Islet precursor cell (in vitro differentiated cells): Measurements from ENCODE around the gene PPP2CA.
A peak's percentile ranks its signal among the peaks of the same experiment; 100 is the strongest.
"Not testable (repeated sequence)": the region's sequence is repeated elsewhere in the genome, so short reads cannot be mapped to it uniquely, and the experiment has no call there.

Experiments
- DNase-seq: peaks from one replicate; pipeline ENCODE4 v3.0.0-alpha.2; 2018

The PPP2CA gene

GRCh38 chr5:134188092-134188491 is 37.8 kb downstream of the PPP2CA start:
- DNase-seq: no peak

GRCh38 chr5:134184155-134185135 is 41.4 kb downstream of the PPP2CA start:
- peak; percentile 88 for DNase-seq

DNA sequence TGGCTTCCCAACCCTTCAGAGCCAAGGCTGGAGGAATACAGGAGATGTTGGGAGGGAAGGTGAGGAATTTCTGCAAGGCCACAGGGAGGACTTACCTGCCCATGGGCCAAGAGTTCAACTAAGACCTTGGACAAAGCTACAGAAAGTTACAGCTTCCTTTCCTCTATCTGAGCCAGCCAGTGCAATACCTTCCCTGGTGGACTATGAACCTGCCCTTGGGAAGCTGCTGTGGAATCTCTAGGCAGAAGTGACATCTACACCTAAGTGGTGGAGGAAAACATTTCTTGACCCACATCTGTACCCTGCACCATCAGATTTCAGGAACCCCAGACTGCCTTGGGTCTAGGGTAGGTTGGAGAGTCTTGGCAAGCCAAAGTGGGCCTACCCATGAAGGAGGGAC is 42.4 kb downstream of the PPP2CA start:
- no peak for DNase-seq

- DNase-seq: no peak
Observed at GRCh38 chr5:134178096-134178419, 47.8 kb downstream of the PPP2CA start.

- DNase-seq: no peak
Observed at GRCh38 chr5:134177369-134178095, 48.3 kb downstream of the PPP2CA start.

DNA sequence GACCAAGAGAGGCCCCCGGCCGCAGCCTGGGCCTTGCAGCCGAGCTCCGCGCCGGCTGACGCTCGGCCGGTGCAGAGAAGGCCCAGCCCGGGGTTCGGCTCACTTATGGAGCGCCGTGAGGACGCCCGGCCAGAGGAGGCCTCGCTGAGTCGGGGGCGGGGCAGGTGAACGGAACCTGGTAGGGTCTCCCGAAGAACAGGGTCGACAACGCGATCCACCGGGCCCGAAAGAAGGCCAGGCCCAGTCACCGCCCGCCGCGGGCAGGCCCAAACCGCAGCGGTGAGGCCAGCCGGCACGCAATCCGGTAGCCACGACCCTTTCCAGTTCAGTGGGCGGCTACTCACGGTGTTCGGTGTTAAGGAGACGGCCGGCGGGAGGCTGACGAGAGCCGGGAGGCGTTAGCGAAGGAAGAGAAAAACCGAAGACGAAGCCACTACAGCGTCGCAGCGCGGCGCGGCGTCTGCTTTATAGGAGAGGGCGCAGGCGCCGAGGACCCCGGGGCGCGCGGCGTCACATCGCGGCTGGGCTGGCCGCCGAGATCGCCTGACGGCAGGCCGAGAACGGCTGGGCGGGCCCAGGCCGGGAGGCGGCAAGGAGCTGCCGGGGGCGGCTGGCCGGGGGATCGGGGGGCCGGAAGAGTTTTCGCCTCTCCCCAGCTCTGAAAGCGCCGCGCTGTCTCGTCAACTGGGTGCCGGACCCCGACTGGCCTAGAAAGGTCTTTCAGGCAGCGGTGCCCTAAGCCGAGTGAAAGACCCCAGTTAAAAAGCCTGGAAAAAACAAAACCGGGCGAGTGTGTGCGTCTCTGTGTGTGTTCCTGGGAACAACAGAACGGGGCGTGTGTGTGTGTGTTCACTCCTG is 49.1 kb downstream of the PPP2CA start, which contains the start of gene SKP1:
Gene SKP1 (minus strand): TSS at position 440 of the 858 bp plus-strand sequence. CDS start 2,928 bp downstream, outside the sequence.
- peak; percentile 90 for DNase-seq

- peak; percentile 74 for DNase-seq
Observed at GRCh38 chr5:134175921-134176510, 49.9 kb downstream of the PPP2CA start.

- no peak for DNase-seq
Observed at GRCh38 chr5:134174841-134175839, 50.7 kb downstream of the PPP2CA start.

DNA sequence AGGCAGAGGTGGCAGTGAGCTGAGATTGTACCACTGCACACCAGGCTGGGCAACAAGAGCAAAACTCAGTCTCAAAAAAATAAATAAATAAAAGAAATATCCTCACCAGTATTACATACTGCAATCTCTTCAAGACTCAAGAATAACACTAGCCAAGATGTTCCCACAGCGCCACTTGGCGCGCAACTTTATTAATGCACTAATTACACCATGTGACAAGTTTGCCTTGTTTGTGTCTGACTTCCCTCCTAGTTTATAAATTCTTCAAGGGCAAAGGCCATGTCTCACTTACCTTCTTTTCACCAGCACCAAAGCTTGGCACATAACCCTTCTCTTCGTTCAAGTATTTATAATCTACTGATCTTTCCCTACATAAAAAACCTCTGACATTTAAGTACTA is 53.9 kb downstream of the PPP2CA start:
- DNase-seq: no peak

- no peak for DNase-seq
Observed at GRCh38 chr5:134162592-134162991, 63.3 kb downstream of the PPP2CA start.

DNA sequence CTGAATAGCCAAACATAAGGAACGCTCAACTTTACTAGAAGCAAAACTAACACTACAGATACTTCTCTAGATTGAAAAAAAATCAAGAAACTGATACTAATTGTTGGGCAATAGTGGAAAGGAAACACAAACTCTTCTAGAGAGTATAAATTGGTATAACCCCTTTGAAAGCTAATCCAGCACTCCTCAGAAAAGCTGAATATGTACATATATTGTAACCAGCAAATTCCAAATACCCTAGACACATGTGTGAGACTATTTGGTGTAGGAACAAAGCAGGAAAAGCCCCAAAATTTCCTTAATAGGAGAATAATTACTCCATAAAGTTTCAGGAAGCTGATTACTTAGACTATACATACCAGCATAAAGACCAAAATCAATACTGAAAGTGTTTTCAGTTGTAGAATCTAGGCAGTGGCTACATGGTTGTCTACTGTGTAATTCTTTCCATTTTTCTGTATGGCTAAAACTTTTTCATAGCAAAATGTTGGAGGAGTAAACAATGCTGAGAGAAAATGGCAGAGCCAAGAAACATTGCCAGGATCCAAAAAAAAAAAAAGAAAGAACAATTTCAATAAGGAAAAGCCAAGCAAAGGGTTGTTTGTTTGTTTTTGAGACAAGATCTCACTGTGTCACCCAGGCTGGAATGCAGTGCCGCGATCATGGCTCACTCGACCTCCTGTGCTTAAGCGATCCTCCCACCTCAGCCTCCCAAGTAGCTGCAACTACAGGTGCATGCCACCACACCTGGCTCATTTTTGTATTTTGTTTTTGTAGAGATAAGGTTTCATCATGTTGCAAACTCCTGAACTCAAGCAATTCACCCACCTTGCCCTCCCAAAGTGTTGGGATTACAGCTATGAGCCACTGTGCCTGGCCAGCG is 64.1 kb downstream of the PPP2CA start:
- DNase-seq: no peak

DNA sequence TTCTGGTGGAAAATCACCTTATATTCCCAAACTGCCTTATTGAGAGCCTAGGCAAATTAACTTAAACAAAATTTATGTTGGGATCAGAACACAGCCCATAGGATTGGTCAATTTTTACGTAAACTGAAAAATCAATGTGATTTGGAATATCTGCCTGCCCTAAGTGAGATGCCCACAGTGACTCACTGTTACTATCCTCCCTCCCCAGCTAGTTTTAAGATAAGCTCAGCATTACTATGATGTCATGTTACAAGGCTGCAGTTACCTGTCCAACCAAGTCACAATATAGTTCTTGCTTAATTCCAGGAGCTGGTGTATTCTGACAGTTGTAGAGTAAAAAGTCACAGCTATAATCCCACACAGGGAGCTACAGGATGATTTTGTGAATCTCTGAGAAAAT is 72.2 kb downstream of the PPP2CA start:
- no peak for DNase-seq

DNA sequence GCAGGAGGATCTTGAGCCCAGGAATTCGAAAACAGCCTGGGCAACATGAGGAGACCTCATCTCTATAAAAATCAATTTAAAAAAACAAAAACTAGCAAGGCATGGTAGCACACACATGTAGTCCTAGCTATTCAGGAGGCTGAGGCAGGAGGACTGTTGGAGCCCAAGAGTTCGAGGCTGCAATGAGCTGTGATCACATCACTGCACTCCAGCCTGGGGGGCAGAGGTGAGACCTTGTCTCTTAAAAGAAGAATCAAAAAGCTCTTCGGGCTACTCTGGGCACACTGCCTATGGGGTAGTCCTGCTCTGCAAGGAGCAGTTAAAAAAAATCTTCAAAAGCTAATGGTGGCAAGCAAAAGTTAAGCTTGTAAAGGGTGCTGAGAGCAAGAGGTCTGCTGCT is 72.6 kb downstream of the PPP2CA start:
- DNase-seq: no peak

DNA sequence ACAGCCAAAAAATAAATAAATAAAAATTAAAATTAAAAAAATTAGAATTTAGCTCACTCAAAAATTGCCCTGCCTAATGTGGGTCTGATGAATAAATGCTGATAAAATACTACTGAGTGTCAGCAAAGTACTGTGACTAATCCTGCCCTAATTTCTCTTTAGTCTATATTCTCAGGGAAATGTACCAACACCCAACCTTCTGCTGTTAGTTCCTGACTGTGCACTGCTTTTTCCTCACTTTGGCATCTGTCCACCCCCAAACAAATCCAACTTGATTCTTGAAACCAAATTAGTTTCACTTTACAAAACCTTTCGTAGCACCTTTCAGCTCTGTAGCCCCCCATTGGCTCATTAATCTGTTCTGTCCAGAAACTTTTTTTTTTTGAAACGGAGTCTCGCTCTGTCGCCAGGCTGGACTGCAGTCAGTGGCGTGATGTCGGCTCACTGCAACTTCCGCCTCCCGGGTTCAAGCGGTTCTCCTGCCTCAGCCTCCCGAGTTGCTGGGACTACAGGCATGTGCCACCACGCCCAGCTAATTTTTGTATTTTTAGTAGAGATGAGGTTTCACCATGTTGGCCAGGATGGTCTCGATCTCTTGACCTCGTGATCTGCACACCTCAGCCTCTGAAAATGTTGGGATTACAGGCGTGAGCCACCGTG is 73.6 kb downstream of the PPP2CA start:
- not testable (repeated sequence) for DNase-seq

- DNase-seq: no peak
Observed at GRCh38 chr5:134151723-134152122, 74.2 kb downstream of the PPP2CA start.

- no peak for DNase-seq
Observed at GRCh38 chr5:134149571-134150303, 76.1 kb downstream of the PPP2CA start.

GRCh38 chr5:134148986-134149539 is 76.8 kb downstream of the PPP2CA start:
- no peak for DNase-seq

- DNase-seq: no peak
Observed at GRCh38 chr5:134148316-134148715, 77.6 kb downstream of the PPP2CA start.
